ENCODE measurements around the gene BCHE. TPM values are rescaled to one million over a fixed set of nuclear protein-coding genes. Genes with fewer than 3 reads are reported as not detected.

BCHE gene
- total and polyA plus RNA-seq, 3 donors from 2014 or later = 1.1 to 7.4 (median 2.4) TPM

GRCh38 chr3:165748094-165748493 is 89.1 kb downstream of the BCHE start:
- no peaks in the 10 kb centered on the region for H3K9me3 ChIP-seq
- H3K27me3 ChIP-seq = no peaks in the 10 kb centered on the region
- H3K4me3 ChIP-seq = no peak overlapping the region
- H3K27ac ChIP-seq = no peak overlapping the region
- TF ChIP-seq POLR2A (IDR thresholded peaks at IDR 0.05) (no peak), CTCF (IDR thresholded peaks at IDR 0.05) (no peak)
- H3K4me1 ChIP-seq = no peaks in the 10 kb centered on the region
- intact Hi-C loops (cut with DNase I; ENCODE audit: low total_unique reads) = no loop called here
- DNase-seq = no peak
- 54% methylated on average over 2 of the region's 2 CpGs for WGBS, 2 donors
- H3K36me3 ChIP-seq (ENCODE audit: low read depth, missing control alignments) = no peaks in the 10 kb centered on the region

- WGBS, 2 donors = 78 to 80% methylated on average over 2 of the region's 2 CpGs
- no peaks in the 10 kb centered on the region for H3K27me3 ChIP-seq
- no peaks in the 10 kb centered on the region for H3K9me3 ChIP-seq
- no peaks in the 10 kb centered on the region for H3K36me3 ChIP-seq (ENCODE audit: low read depth, missing control alignments)
- intact Hi-C loops (cut with DNase I; ENCODE audit: low total_unique reads) = no loop called here
- no peak for TF ChIP-seq POLR2A (IDR thresholded peaks at IDR 0.05)
- no peak for TF ChIP-seq CTCF (IDR thresholded peaks at IDR 0.05)
- H3K4me1 ChIP-seq = no peaks in the 10 kb centered on the region
- H3K27ac ChIP-seq = no peak overlapping the region
- no peak overlapping the region for H3K4me3 ChIP-seq
- DNase-seq = no peak
These were observed 90.3 kb downstream of the BCHE start for GRCh38 chr3:165746874-165747273.

GRCh38 chr3:165744025-165744424 is 93.2 kb downstream of the BCHE start:
- H3K4me1 ChIP-seq = no peaks in the 10 kb centered on the region
- intact Hi-C loops (cut with DNase I; ENCODE audit: low total_unique reads) = no loop called here
- WGBS, 2 donors = 90 to 94% methylated on average over 3 of the region's 3 CpGs
- no peaks in the 10 kb centered on the region for H3K36me3 ChIP-seq (ENCODE audit: low read depth, missing control alignments)
- TF ChIP-seq CTCF (IDR thresholded peaks at IDR 0.05) (no peak), POLR2A (IDR thresholded peaks at IDR 0.05) (no peak)
- no peaks in the 10 kb centered on the region for H3K27me3 ChIP-seq
- DNase-seq = no peak
- H3K4me3 ChIP-seq = no peak overlapping the region
- no peaks in the 10 kb centered on the region for H3K9me3 ChIP-seq
- H3K27ac ChIP-seq = no peak overlapping the region

GRCh38 chr3:165742351-165742750 is 94.9 kb downstream of the BCHE start:
- no peak for TF ChIP-seq POLR2A (IDR thresholded peaks at IDR 0.05)
- no peak for TF ChIP-seq CTCF (IDR thresholded peaks at IDR 0.05)
- no peak for DNase-seq

GRCh38 chr3:165729756-165730155 is 107.5 kb downstream of the BCHE start:
- H3K27me3 ChIP-seq = no peaks in the 10 kb centered on the region
- no peak for DNase-seq
- no peaks in the 10 kb centered on the region for H3K36me3 ChIP-seq (ENCODE audit: low read depth, missing control alignments)
- intact Hi-C loops (cut with DNase I; ENCODE audit: low total_unique reads) = no loop called here
- no peak overlapping the region for H3K4me3 ChIP-seq
- no peaks in the 10 kb centered on the region for H3K4me1 ChIP-seq
- no peaks in the 10 kb centered on the region for H3K9me3 ChIP-seq
- TF ChIP-seq CTCF (IDR thresholded peaks at IDR 0.05) (no peak), POLR2A (IDR thresholded peaks at IDR 0.05) (no peak)
- 79 to 84% methylated on average over 4 of the region's 4 CpGs for WGBS, 2 donors
- H3K27ac ChIP-seq = no peak overlapping the region

More at GRCh38 chr3:165742351-165742750, 94.9 kb downstream of the BCHE start:
- H3K9me3 ChIP-seq = no peaks in the 10 kb centered on the region
- H3K4me1 ChIP-seq = no peaks in the 10 kb centered on the region
- H3K27me3 ChIP-seq = no peaks in the 10 kb centered on the region
- H3K27ac ChIP-seq = no peak overlapping the region
- no peak overlapping the region for H3K4me3 ChIP-seq
- H3K36me3 ChIP-seq (ENCODE audit: low read depth, missing control alignments) = no peaks in the 10 kb centered on the region
- intact Hi-C loops (cut with DNase I; ENCODE audit: low total_unique reads) = no loop called here
